ENCODE measurements around the gene DYRK3.

GRCh38 chr1:206666031-206666561 lies 30.8 kb downstream of the DYRK3 start:
- TF ChIP-seq, protein P1, sequence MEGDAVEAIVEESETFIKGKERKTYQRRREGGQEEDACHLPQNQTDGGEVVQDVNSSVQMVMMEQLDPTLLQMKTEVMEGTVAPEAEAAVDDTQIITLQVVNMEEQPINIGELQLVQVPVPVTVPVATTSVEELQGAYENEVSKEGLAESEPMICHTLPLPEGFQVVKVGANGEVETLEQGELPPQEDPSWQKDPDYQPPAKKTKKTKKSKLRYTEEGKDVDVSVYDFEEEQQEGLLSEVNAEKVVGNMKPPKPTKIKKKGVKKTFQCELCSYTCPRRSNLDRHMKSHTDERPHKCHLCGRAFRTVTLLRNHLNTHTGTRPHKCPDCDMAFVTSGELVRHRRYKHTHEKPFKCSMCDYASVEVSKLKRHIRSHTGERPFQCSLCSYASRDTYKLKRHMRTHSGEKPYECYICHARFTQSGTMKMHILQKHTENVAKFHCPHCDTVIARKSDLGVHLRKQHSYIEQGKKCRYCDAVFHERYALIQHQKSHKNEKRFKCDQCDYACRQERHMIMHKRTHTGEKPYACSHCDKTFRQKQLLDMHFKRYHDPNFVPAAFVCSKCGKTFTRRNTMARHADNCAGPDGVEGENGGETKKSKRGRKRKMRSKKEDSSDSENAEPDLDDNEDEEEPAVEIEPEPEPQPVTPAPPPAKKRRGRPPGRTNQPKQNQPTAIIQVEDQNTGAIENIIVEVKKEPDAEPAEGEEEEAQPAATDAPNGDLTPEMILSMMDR (IDR thresholded peaks at IDR 0.05; ENCODE audit: low read depth, low read length, poor library complexity, severe bottlenecking), result no peak
- no peak for TF ChIP-seq EZH2phosphoT487 (IDR thresholded peaks at IDR 0.05; ENCODE audit: borderline replicate concordance, low read length)
